Right atrium auricular region (tissue), 2 donors: ENCODE measurements around the gene CLASP2. TPM values are rescaled to one million over a fixed set of nuclear protein-coding genes. Genes with fewer than 3 reads are reported as not detected.

Source experiments
- DNase-seq: peaks from one replicate; pipeline ENCODE4 v3.0.0-alpha.2; 2019; ENCODE audit warnings: low spot score
- H3K27ac ChIP-seq, 2 donors: fragments of 200-600 bp; sonication (generic); 1 replicate in 1 of 2; 2 replicates in 1 of 2; pipeline ENCODE4 v1.5.1; 2016 to 2019
- H3K27me3 ChIP-seq, 2 donors: fragments of 200-600 bp; sonication (generic); one replicate each; pipeline versions ENCODE4 v1.5.1 to v1.6.0; 2017 to 2019
- H3K36me3 ChIP-seq: fragments of 200-600 bp; sonication (generic); one replicate; pipeline ENCODE4 v1.5.1; 2016
- H3K4me1 ChIP-seq, 2 donors: fragments of 200-600 bp; sonication (generic); one replicate each; pipeline versions ENCODE4 v1.5.1 to v1.6.0; 2017 to 2019
- H3K4me3 ChIP-seq, 2 donors: fragments of 200-600 bp; sonication (generic); 1 replicate in 1 of 2; 2 replicates in 1 of 2; pipeline ENCODE4 v1.5.1; 2017 to 2019; ENCODE audit warnings: mild to moderate bottlenecking in 1 of 2, moderate library complexity in 1 of 2
- H3K9me3 ChIP-seq, 2 donors: fragments of 200-600 bp; sonication (generic); one replicate each; pipeline ENCODE4 v1.5.1; 2019
- total RNA-seq, 2 donors: library from RNA; depleted of rRNA; stranded (reverse); fragments of >200 nt; gene quantifications; one replicate each; pipeline ENCODE4 v1.1.0, GENCODE V29; 2016
- TF ChIP-seq, protein P1 (sequence below), 2 donors: fragments of 200-600 bp; sonication (generic); IDR thresholded peaks; one replicate each; pipeline ENCODE4 v1.5.1; 2019; ENCODE audit warnings: antibody characterized with exemption in 2 of 2

Gene CLASP2
- total RNA-seq, 2 donors from 2014 or later, result 32.3 to 71.8 TPM

GRCh38 chr3:33575311-33575710 is 142.7 kb downstream of the CLASP2 start:
- DNase-seq, result no peak
- H3K27ac ChIP-seq, result no peak overlapping the region
- H3K4me3 ChIP-seq, result no peak overlapping the region
- H3K27me3 ChIP-seq, result no peaks in the 10 kb centered on the region
- no peaks in the 10 kb centered on the region for H3K9me3 ChIP-seq
- TF ChIP-seq, protein P1, sequence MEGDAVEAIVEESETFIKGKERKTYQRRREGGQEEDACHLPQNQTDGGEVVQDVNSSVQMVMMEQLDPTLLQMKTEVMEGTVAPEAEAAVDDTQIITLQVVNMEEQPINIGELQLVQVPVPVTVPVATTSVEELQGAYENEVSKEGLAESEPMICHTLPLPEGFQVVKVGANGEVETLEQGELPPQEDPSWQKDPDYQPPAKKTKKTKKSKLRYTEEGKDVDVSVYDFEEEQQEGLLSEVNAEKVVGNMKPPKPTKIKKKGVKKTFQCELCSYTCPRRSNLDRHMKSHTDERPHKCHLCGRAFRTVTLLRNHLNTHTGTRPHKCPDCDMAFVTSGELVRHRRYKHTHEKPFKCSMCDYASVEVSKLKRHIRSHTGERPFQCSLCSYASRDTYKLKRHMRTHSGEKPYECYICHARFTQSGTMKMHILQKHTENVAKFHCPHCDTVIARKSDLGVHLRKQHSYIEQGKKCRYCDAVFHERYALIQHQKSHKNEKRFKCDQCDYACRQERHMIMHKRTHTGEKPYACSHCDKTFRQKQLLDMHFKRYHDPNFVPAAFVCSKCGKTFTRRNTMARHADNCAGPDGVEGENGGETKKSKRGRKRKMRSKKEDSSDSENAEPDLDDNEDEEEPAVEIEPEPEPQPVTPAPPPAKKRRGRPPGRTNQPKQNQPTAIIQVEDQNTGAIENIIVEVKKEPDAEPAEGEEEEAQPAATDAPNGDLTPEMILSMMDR (IDR thresholded peaks at IDR 0.05), result no peak
- H3K4me1 ChIP-seq, result no peaks in the 10 kb centered on the region
- peaks cover 25% of the 10 kb centered on the region for H3K36me3 ChIP-seq

- Histone ChIP-seq H3K27me3 (no peaks in the 10 kb centered on the region), H3K27ac (no peak overlapping the region), H3K4me1 (no peaks in the 10 kb centered on the region), H3K4me3 (no peak overlapping the region), H3K36me3 (peaks cover 20% of the 10 kb centered on the region), H3K9me3 (no peaks in the 10 kb centered on the region)
- TF ChIP-seq, protein P1 (IDR thresholded peaks at IDR 0.05), result no peak
- no peak for DNase-seq
Measured at GRCh38 chr3:33557829-33558228, 160.2 kb downstream of the CLASP2 start.

GRCh38 chr3:33557279-33557678 is 160.8 kb downstream of the CLASP2 start:
- Histone ChIP-seq H3K4me3 (no peak overlapping the region), H3K27me3 (no peaks in the 10 kb centered on the region), H3K9me3 (no peaks in the 10 kb centered on the region), H3K27ac (no peak overlapping the region), H3K36me3 (peaks cover 20% of the 10 kb centered on the region), H3K4me1 (no peaks in the 10 kb centered on the region)
- no peak for DNase-seq
- TF ChIP-seq, protein P1 (IDR thresholded peaks at IDR 0.05), result no peak

DNA sequence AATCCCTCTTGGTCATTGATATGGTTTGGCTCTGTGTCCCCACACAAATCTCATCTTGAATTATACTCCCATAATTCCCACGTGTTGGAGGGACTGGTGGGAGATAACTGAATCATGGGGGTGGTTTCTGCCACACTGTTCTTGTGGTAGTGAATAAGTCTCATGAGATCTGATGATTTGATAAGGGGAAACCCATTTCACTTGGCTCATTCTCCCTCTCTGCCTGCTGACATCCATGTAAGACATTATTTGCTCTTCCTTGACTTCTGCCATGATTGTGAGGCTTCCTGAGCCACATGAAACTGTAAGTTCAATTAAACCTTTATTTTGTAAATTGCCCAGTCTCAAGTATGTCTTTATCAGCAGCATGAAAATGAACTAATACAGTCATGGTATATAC is 171.0 kb downstream of the CLASP2 start:
- TF ChIP-seq, protein P1 (IDR thresholded peaks at IDR 0.05), result no peak

GRCh38 chr3:33544126-33544525 is 173.9 kb downstream of the CLASP2 start:
- Histone ChIP-seq H3K4me3 (no peak overlapping the region), H3K36me3 (peaks cover 20% of the 10 kb centered on the region), H3K27me3 (no peaks in the 10 kb centered on the region), H3K4me1 (no peaks in the 10 kb centered on the region), H3K9me3 (no peaks in the 10 kb centered on the region), H3K27ac (no peak overlapping the region)
- TF ChIP-seq, protein P1 (IDR thresholded peaks at IDR 0.05), result no peak
- DNase-seq, result no peak

More for the DNA sequence above, 171.0 kb downstream of the CLASP2 start:
- Histone ChIP-seq H3K27ac (no peak overlapping the region), H3K9me3 (no peaks in the 10 kb centered on the region), H3K27me3 (no peaks in the 10 kb centered on the region), H3K4me1 (no peaks in the 10 kb centered on the region), H3K4me3 (no peak overlapping the region), H3K36me3 (peaks cover 23% of the 10 kb centered on the region)
- DNase-seq, result no peak

GRCh38 chr3:33543601-33544000 is 174.5 kb downstream of the CLASP2 start:
- Histone ChIP-seq H3K9me3 (no peaks in the 10 kb centered on the region), H3K27ac (no peak overlapping the region), H3K36me3 (peaks cover 17% of the 10 kb centered on the region), H3K27me3 (no peaks in the 10 kb centered on the region), H3K4me3 (no peak overlapping the region), H3K4me1 (no peaks in the 10 kb centered on the region)
- TF ChIP-seq, protein P1 (IDR thresholded peaks at IDR 0.05), result no peak
- DNase-seq, result no peak
